GM20000 (cell line): Measurements from ENCODE around the gene SERINC4.

Experiments used
- DNase-seq: peaks from one replicate; pipeline ENCODE4 v3.0.0; 2012; ENCODE audit warnings: low spot score
- TF ChIP-seq, protein P1 (sequence below): IDR thresholded peaks from 2 replicates; pipeline ENCODE4 v1.5.1; 2012; ENCODE audit warnings: mild to moderate bottlenecking, control low read depth; ENCODE audit errors: extremely low read depth, missing control alignments

Gene SERINC4

DNA sequence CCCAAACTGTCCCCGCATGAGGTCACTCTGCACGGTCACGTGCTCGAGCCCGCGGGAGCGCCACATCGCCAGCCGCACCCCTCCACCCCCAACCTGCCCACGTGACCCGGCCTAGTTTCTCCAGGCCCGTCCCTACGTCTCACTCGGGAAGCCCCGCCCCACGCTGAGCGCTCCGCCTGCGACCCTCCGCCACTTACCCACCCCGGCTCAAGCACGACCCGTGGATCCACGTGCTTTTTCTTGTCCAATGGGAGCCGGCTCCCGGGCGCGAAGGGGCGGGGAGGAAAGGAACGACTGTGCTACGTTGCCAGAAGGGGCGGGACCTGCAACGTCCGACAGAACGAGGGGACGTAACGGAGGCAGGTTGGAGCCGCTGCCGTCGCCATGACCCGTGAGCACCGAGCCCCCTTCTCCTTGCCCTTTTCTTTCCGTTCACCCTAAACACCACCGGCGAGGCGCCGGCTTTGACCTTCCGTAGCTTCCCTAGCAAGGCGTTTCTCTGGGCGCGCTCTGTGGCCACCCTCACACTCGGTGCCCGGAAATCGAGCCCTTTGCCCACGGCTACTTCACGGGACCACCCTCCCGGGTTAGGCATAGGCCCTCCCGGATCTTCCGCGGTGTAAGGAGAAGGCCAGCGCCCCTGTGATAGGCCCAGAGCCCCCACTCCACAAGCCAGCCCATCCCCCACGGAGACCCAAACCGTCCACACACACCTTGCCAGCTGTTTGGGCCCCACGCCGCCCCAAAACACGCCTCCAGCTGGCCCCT, 7.8 kb downstream of the SERINC4 start, which contains the start of gene SERF2:
SERF2 (plus strand) TSS at position 328 of the 768 bp plus-strand sequence; CDS start at position 385, 57 bp downstream.
- DNase-seq, result peak; percentile 94
- TF ChIP-seq, protein P1, sequence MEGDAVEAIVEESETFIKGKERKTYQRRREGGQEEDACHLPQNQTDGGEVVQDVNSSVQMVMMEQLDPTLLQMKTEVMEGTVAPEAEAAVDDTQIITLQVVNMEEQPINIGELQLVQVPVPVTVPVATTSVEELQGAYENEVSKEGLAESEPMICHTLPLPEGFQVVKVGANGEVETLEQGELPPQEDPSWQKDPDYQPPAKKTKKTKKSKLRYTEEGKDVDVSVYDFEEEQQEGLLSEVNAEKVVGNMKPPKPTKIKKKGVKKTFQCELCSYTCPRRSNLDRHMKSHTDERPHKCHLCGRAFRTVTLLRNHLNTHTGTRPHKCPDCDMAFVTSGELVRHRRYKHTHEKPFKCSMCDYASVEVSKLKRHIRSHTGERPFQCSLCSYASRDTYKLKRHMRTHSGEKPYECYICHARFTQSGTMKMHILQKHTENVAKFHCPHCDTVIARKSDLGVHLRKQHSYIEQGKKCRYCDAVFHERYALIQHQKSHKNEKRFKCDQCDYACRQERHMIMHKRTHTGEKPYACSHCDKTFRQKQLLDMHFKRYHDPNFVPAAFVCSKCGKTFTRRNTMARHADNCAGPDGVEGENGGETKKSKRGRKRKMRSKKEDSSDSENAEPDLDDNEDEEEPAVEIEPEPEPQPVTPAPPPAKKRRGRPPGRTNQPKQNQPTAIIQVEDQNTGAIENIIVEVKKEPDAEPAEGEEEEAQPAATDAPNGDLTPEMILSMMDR, result no peak

DNA sequence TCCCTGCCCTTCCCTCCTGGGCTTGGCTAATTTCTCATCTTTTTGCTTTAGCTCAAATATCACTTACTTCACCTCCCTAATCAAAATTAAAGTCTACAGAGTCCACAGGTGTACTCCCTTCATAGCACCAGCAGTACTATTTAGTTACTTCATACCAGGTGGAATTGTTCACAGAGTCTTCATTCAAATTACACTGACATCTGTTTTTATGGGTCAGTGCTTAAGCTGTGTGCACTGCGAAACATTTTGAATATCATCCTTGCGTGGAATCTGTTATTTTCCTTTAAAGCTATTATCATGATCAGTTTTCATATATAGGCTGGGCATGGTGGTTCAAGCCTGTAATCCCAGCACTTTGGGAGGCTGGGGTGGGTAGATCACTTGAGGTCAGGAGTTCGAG, 10.6 kb downstream of the SERINC4 start:
- TF ChIP-seq, protein P1, result no peak
- no peak for DNase-seq

DNA sequence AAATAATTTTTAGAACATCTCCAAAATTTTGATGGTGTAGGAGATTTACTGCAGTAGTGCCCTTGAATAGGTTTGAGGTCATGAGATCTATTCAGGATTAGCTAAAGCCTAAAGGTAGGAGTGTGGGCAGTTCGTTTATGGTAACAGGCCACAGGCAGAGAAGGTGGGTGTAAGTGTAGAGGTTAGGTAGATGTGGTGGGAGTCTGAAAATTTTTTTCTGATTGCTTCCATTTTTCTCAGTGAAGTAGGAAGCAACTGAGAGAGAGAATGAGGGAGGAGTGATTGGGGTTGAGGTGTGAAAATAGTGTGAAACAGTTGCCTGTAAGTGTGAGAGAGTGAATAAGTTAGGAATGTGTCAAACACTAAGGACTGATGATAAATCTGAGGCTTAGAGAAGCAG, 21.0 kb downstream of the SERINC4 start:
- TF ChIP-seq, protein P1, result no peak
- DNase-seq, result no peak

DNA sequence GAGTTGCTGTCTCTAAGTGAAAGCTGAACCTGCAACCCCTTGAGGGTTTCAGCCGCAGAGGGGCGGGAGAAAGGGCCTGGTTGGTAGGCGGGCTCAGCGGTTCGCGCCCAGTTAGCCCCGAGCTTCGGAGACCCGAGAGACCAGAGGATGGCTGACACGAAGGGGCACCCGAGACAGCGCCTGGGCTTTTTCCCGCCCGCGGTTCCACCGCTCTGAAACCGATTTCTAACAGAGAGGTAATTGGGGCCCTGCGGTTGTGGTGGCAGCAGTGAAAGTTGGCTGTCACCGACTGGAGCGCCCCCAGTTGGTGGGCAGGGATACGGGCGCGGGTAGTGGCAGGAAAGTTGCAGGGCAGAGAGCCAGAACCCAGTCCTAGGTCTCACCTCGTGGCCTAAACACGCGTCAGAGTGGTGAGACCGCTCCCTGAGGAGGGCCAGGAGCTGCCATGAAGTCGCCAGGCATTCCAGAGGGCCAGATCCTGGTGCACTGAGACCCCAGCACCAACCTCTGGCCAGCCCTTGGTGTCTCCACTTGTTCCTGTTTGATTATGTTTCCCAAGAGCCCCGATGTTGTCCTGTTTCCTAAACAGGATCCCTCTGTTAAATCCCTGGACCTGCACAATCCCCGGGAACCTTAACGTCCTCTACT, 22.6 kb downstream of the SERINC4 start:
- DNase-seq, result peak; percentile 79
- TF ChIP-seq, protein P1, result peak; percentile 82

DNA sequence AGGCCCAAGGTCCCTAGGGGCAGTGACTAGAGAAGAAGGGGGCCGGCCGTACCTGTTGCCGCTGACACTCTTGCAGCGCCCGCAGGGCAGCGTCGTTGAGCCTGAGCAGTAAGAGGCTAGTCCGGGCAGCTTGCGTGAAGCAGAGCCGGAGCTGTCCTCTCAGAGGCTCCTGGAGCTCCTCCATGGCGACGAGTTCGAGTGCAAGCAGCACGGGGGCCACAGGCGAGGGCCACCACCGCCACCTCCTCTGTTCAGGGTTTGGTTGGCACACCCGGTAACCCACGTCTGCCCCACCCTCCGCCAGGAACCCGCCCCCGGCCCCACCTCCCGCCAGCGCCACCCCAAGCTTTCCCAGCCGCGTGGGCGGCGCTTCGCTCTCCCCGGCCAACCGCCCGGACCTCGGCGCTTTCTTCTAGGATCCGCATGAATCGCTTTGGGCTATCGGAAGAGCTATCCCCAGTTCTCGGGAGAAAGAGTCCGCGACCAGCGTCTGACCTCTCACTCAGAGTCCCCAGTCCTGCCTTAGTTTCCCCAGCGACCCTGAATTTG, 23.2 kb downstream of the SERINC4 start, which contains the start of gene ELL3:
ELL3 (minus strand) TSS at position 249 of the 549 bp plus-strand sequence; CDS start at position 184, 65 bp downstream.
- TF ChIP-seq, protein P1, result no peak
- peak; percentile 64 for DNase-seq

DNA sequence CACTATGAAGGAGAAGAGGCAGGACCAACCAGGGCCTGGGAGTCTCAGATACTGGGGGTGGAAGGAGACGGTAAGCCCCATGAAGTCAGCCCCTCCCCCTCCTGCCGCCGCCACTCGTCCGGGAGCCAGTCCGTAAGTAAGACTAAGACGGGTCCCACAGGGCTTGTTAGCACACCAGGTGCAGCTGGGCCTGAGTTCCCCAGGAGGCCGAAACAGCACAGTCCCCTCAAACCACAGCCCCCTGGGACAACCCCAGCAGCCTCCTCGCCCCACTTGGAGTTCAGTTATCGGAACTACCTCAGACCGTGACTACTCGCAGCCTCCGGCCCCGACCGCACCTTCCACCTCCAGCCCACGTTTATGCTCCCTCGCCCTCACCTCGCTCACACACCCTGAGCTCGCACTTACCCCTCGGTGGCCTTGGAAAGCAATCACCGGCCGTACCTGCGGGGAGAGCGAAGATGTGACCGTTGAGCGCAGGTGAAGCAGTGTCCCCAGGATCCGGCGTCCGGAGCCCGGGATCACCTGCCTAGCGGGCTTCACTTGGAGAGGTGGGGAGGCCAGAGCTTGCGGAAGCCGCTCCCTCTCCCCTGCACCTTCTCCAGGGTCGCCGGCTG, 23.8 kb downstream of the SERINC4 start:
- peak; percentile 76 for DNase-seq
- TF ChIP-seq, protein P1, result no peak
